Dermis microvascular lymphatic vessel endothelial cell (primary cell): Measurements from ENCODE around the gene CRKL. TPM values are rescaled to one million over a fixed set of nuclear protein-coding genes. Genes with fewer than 3 reads are reported as not detected.

Experiments
- DNase-seq, 2 donors: peaks; one replicate each; pipeline versions ENCODE4 v3.0.0 to v3.0.0-alpha.2; 2010; ENCODE audit warnings: low read depth in 2 of 2
- total RNA-seq: library from RNA; depleted of rRNA; stranded (reverse); fragments of >200 nt; gene quantifications from 2 replicates; pipeline ENCODE4 v1.2.1, GENCODE V29; 2014

CRKL gene
- total RNA-seq, 1 donor from 2014 or later = 33.5 TPM

GRCh38 chr22:20995329-20996030, 78.3 kb downstream of the CRKL start:
- no peak for DNase-seq

GRCh38 chr22:20996031-20996410, 78.8 kb downstream of the CRKL start:
- no peak for DNase-seq

- DNase-seq = no peak
Observed at GRCh38 chr22:20996598-20997535, 79.7 kb downstream of the CRKL start.

GRCh38 chr22:20997536-20998257, 80.5 kb downstream of the CRKL start:
- DNase-seq = no peak

- no peak for DNase-seq
Observed at GRCh38 chr22:20998411-20999336, 81.5 kb downstream of the CRKL start.

- DNase-seq = no peak
Observed at GRCh38 chr22:20999350-21000206, 82.4 kb downstream of the CRKL start.

GRCh38 chr22:21000207-21000986, 83.2 kb downstream of the CRKL start:
- DNase-seq = no peak

- DNase-seq = no peak
Observed at GRCh38 chr22:21000987-21001600, 83.9 kb downstream of the CRKL start.

GRCh38 chr22:21001601-21002325, 84.6 kb downstream of the CRKL start, which contains the start of gene THAP7:
Gene THAP7, minus strand, starts transcription at chr22:21002118. Its CDS starts 207 bp downstream, at chr22:21001911.
- peak; percentile 86 to 97 for DNase-seq

Other genes starting within 250 kb of the CRKL start
- gene SERPIND1, start 143.3 kb upstream of the CRKL start, total RNA-seq = under 0.01 TPM in 1 of 2 replicates, not detected in the other
- gene PI4KA, start 58.6 kb upstream of the CRKL start, total RNA-seq = 19.8 and 29.0 TPM in 2 replicates
- gene SNAP29, start 58.4 kb upstream of the CRKL start, total RNA-seq = 6.9 and 8.2 TPM in 2 replicates
- under 0.01 and 0.13 TPM in 2 replicates for gene AIFM3, start 49.8 kb downstream of the CRKL start, total RNA-seq
- gene LZTR1, start 64.9 kb downstream of the CRKL start, total RNA-seq = 38.4 and 48.8 TPM in 2 replicates
- gene THAP7, start 84.7 kb downstream of the CRKL start, total RNA-seq = 11.0 and 14.8 TPM in 2 replicates
- under 0.01 TPM in 1 of 2 replicates, not detected in the other for gene P2RX6, start 97.8 kb downstream of the CRKL start, total RNA-seq
- not detected in 2 replicates for gene SLC7A4, start 115.2 kb downstream of the CRKL start, total RNA-seq
- gene LRRC74B, start 128.5 kb downstream of the CRKL start, total RNA-seq = not detected in 2 replicates